HL-60 (cell line): ENCODE results near the gene PRPF6.

Experiments
- DNase-seq, 2 experiments: peaks; one replicate each; pipeline ENCODE4 v3.0.0-alpha.2; 2010 to 2020; ENCODE audit warnings: low read depth in 1 of 2, low spot score in 1 of 2
- H3K27ac ChIP-seq: fragments of 250-450 bp; sonication (Bioruptor Pico); replicated peaks from 2 replicates; pipeline ENCODE4 v1.5.1; 2020; ENCODE audit warnings: mild to moderate bottlenecking, moderate library complexity
- H3K27me3 ChIP-seq: fragments of 250-450 bp; sonication (Bioruptor Pico); 2 replicates; pipeline ENCODE4 v1.5.1; 2021; ENCODE audit warnings: mild to moderate bottlenecking, moderate library complexity; ENCODE audit not compliant: insufficient read depth, poor library complexity, severe bottlenecking
- H3K4me3 ChIP-seq: replicated peaks from 2 replicates; pipeline ENCODE4 v1.5.1; 2011; ENCODE audit warnings: mild to moderate bottlenecking, control low read depth, low read length; ENCODE audit not compliant: insufficient read depth
- GABPA ChIP-seq: IDR thresholded peaks from 2 replicates; pipeline ENCODE4 v1.6.1; 2012; ENCODE audit warnings: low read depth
- POLR2AphosphoS5 ChIP-seq: IDR thresholded peaks from 2 replicates; pipeline ENCODE4 v1.6.1; 2012; ENCODE audit warnings: low read depth
- SPI1 ChIP-seq: IDR thresholded peaks from 2 replicates; pipeline ENCODE4 v1.6.1; 2012; ENCODE audit warnings: low read depth, mild to moderate bottlenecking, borderline replicate concordance
- TF ChIP-seq, protein P1 (sequence below): IDR thresholded peaks from 2 replicates; pipeline ENCODE4 v1.6.1; 2012; ENCODE audit warnings: low read depth; ENCODE audit not compliant: insufficient replicate concordance
- TF ChIP-seq, protein P2 (sequence below): IDR thresholded peaks from one replicate; pipeline ENCODE4 v1.5.1; 2011; ENCODE audit warnings: low read length, control low read depth, inconsistent platforms; ENCODE audit not compliant: insufficient read depth

PRPF6 gene

GRCh38 chr20:64047046-64047389, 66.1 kb downstream of the PRPF6 start:
- Histone ChIP-seq H3K27me3 (peaks cover 23% of the 10 kb centered on the region), H3K27ac (no peak overlapping the region)
- TF ChIP-seq SPI1 (no peak), GABPA (no peak), POLR2AphosphoS5 (no peak)
- TF ChIP-seq, protein P1, sequence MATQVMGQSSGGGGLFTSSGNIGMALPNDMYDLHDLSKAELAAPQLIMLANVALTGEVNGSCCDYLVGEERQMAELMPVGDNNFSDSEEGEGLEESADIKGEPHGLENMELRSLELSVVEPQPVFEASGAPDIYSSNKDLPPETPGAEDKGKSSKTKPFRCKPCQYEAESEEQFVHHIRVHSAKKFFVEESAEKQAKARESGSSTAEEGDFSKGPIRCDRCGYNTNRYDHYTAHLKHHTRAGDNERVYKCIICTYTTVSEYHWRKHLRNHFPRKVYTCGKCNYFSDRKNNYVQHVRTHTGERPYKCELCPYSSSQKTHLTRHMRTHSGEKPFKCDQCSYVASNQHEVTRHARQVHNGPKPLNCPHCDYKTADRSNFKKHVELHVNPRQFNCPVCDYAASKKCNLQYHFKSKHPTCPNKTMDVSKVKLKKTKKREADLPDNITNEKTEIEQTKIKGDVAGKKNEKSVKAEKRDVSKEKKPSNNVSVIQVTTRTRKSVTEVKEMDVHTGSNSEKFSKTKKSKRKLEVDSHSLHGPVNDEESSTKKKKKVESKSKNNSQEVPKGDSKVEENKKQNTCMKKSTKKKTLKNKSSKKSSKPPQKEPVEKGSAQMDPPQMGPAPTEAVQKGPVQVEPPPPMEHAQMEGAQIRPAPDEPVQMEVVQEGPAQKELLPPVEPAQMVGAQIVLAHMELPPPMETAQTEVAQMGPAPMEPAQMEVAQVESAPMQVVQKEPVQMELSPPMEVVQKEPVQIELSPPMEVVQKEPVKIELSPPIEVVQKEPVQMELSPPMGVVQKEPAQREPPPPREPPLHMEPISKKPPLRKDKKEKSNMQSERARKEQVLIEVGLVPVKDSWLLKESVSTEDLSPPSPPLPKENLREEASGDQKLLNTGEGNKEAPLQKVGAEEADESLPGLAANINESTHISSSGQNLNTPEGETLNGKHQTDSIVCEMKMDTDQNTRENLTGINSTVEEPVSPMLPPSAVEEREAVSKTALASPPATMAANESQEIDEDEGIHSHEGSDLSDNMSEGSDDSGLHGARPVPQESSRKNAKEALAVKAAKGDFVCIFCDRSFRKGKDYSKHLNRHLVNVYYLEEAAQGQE: no peak
- TF ChIP-seq, protein P2, sequence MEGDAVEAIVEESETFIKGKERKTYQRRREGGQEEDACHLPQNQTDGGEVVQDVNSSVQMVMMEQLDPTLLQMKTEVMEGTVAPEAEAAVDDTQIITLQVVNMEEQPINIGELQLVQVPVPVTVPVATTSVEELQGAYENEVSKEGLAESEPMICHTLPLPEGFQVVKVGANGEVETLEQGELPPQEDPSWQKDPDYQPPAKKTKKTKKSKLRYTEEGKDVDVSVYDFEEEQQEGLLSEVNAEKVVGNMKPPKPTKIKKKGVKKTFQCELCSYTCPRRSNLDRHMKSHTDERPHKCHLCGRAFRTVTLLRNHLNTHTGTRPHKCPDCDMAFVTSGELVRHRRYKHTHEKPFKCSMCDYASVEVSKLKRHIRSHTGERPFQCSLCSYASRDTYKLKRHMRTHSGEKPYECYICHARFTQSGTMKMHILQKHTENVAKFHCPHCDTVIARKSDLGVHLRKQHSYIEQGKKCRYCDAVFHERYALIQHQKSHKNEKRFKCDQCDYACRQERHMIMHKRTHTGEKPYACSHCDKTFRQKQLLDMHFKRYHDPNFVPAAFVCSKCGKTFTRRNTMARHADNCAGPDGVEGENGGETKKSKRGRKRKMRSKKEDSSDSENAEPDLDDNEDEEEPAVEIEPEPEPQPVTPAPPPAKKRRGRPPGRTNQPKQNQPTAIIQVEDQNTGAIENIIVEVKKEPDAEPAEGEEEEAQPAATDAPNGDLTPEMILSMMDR: no peak

DNA sequence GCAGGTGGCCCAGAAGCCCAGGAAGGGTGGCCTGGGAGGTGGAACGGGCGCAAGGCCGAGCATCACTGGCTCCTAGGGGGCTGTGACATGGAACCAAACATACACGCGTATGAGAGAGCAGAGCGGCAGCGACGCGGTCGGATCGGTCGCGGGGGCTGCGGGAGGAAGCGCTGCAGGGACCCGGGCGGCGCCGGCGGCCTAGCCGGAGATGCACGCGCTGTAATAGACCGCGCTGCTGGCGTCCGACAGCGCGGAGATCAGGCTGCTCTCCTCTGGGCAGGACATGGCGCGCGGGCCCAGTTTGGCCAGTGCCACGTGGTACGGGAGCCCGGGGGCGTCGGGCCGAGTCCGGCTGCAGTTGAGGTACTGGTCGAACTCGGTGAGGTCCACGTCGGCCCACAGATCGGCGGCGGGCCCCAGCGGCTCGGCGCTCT, 67.1 kb downstream of the PRPF6 start:
- H3K27ac ChIP-seq: no peak overlapping the region
- TF ChIP-seq POLR2AphosphoS5 (no peak), GABPA (no peak), SPI1 (no peak)
- TF ChIP-seq, protein P2: no peak
- TF ChIP-seq, protein P1: no peak
- H3K27me3 ChIP-seq: peaks cover 23% of the 10 kb centered on the region
- no peak overlapping the region for H3K4me3 ChIP-seq
- no peak for DNase-seq

More at GRCh38 chr20:64047046-64047389, 66.1 kb downstream of the PRPF6 start:
- no peak overlapping the region for H3K4me3 ChIP-seq
- DNase-seq: no peak

DNA sequence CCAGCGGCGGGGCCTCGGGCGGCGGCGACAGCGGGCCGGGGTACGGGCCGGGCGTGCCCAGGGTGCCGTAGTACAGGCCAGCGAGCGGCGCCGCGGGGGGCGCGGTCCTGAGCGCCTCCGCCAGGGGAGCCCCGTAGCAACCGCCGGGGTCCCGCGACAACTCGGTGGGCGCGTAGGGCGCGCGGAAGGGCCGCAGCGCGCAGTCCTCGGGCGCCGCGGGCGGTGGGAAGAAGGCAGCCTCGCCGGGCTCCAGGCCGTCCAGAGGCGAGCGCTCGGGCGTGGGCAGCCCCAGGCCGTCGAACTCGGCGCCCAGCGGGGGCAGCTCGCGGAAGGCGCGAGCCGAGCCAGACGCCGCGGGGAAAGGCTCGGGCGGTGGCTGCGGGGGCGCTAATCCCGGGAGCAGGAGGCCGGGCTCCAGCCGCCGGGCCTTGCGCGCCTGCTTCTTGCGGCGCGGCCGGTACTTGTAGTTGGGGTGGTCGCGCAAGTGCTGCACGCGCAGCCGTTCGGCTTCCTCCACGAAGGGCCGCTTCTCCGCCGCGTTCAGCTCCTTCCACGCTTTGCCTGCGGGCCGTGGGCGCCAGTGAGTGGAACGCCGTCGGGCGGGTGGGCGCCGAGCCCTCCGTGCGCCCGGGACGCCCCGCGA, 67.6 kb downstream of the PRPF6 start:
- DNase-seq: no peak
- H3K27ac ChIP-seq: no peak overlapping the region
- H3K4me3 ChIP-seq: no peak overlapping the region
- peaks cover 23% of the 10 kb centered on the region for H3K27me3 ChIP-seq
- TF ChIP-seq SPI1: no peak
- TF ChIP-seq, protein P1: no peak
- no peak for TF ChIP-seq POLR2AphosphoS5
- TF ChIP-seq GABPA: no peak
- TF ChIP-seq, protein P2: no peak
